Upper lobe of left lung (tissue), 6 donors: ENCODE measurements around the gene ARHGEF39. TPM values are rescaled to one million over a fixed set of nuclear protein-coding genes. Genes with fewer than 3 reads are reported as not detected.

ENCODE experiments used
- ATAC-seq, 2 donors: fragments of 200-7000 bp; cut with Tn5 transposase; one replicate each; pipeline ENCODE4 v1.9.1; 2022; ENCODE audit warnings: mild to moderate bottlenecking in 2 of 2, moderate library complexity in 2 of 2; ENCODE audit not compliant: low FRiP score in 2 of 2
- DNase-seq, 2 donors: peaks; one replicate each; pipeline ENCODE4 v3.0.0-alpha.2; 2019 to 2020
- H3K27ac ChIP-seq, 4 donors: fragments of 200-600 bp; sonication (generic); one replicate each; pipeline ENCODE4 v1.5.1; 2016 to 2019
- H3K27me3 ChIP-seq, 4 donors: fragments of 200-600 bp; sonication (generic); one replicate each; pipeline ENCODE4 v1.5.1; 2017 to 2019
- H3K36me3 ChIP-seq, 4 donors: fragments of 200-600 bp; sonication (generic); one replicate each; pipeline ENCODE4 v1.5.1; 2016 to 2019
- H3K4me1 ChIP-seq, 4 donors: fragments of 200-600 bp; sonication (generic); one replicate each; pipeline ENCODE4 v1.5.1; 2018 to 2019
- H3K4me3 ChIP-seq, 4 donors: fragments of 200-600 bp; sonication (generic); one replicate each; pipeline ENCODE4 v1.5.1; 2017 to 2019; ENCODE audit warnings: mild to moderate bottlenecking in 2 of 4, moderate library complexity in 1 of 4
- H3K9me3 ChIP-seq, 4 donors: fragments of 200-600 bp; sonication (generic); one replicate each; pipeline ENCODE4 v1.5.1; 2018 to 2019
- CTCF ChIP-seq, 6 experiments: fragments of 450-650 bp in 4 of 6; fragments of 200-600 bp in 2 of 6; sonication (generic) in 2 of 6; IDR thresholded peaks; one replicate each; pipeline ENCODE4 v1.5.1; 2016 to 2019; ENCODE audit warnings: antibody characterized with exemption in 6 of 6
- EP300 ChIP-seq, 4 donors: sonication (generic); formaldehyde crosslinking; IDR thresholded peaks; one replicate each; pipeline ENCODE4 v1.5.1; 2017; ENCODE audit warnings: antibody characterized with exemption in 4 of 4, control low read depth in 2 of 4
- POLR2A ChIP-seq, 4 donors: fragments of 450-650 bp; IDR thresholded peaks; one replicate each; pipeline ENCODE4 v1.5.1; 2016 to 2017; ENCODE audit warnings: antibody characterized with exemption in 4 of 4, mild to moderate bottlenecking in 2 of 4
- POLR2AphosphoS5 ChIP-seq, 2 donors: sonication (generic); formaldehyde crosslinking; IDR thresholded peaks; one replicate each; pipeline ENCODE4 v1.5.1; 2017; ENCODE audit warnings: antibody characterized with exemption in 2 of 2
- WGBS, 2 donors: methylation state at CpG; one replicate each; pipeline ENCODE4 v1.1.5; 2017 to 2018; 5-methylcytosine and 5-hydroxymethylcytosine counted together
- small RNA-seq, 4 donors: library from RNA; depleted of rRNA; stranded (forward); fragments of <200 nt; gene quantifications; one replicate each; pipeline ENCODE3, GENCODE V24; 2016
- total RNA-seq, 6 donors: library from RNA; depleted of rRNA in 4 of 6; stranded (reverse); fragments of >200 nt in 4 of 6; gene quantifications; one replicate each; pipeline versions ENCODE4 v1.1.0 to v1.2.1, GENCODE V29; 2016 to 2021
- donor health status: DM: no; HTN: no; CAD: no; lungs with moderate emphysema.
- donor health status: DM: no; HTN: yes; CAD: no; lungs with severe emphysema.

Gene ARHGEF39
- total RNA-seq, 6 donors from 2014 or later, result 0.30 to 1.1 (median 0.37) TPM; not detected in 1

GRCh38 chr9:35611230-35611797, 53.7 kb downstream of the ARHGEF39 start:
- Histone ChIP-seq H3K27ac (no peak overlapping the region), H3K4me3 (no peak overlapping the region), H3K4me1 (peaks cover 8 to 15% (median 10%) of the 10 kb centered on the region in 4 donors), H3K27me3 (no peaks in the 10 kb centered on the region), H3K9me3 (no peaks in the 10 kb centered on the region), H3K36me3 (peaks cover 18 to 29% (median 28%) of the 10 kb centered on the region in 4 donors)
- 20 to 25% methylated on average over 5 to 8 of the region's 8 CpGs for WGBS, 2 donors
- ATAC-seq (peak; percentile 23 to 77), DNase-seq (peak in 1 of 2 donors; percentile 47)
- TF ChIP-seq CTCF (IDR thresholded peaks at IDR 0.05) (peak; percentile 38 to 59 (median 45)), POLR2AphosphoS5 (IDR thresholded peaks at IDR 0.05) (no peak)

GRCh38 chr9:35609820-35610163, 55.2 kb downstream of the ARHGEF39 start:
- DNase-seq, result peak in 1 of 2 donors; percentile 52

More at GRCh38 chr9:35609820-35610163, 55.2 kb downstream of the ARHGEF39 start:
- ATAC-seq, result no peak
- WGBS, 2 donors, result 94% methylated on average over 12 to 13 of the region's 13 CpGs
- TF ChIP-seq POLR2AphosphoS5 (IDR thresholded peaks at IDR 0.05) (no peak), EP300 (IDR thresholded peaks at IDR 0.05) (no peak), CTCF (IDR thresholded peaks at IDR 0.05) (no peak), POLR2A (IDR thresholded peaks at IDR 0.05) (no peak)
- Histone ChIP-seq H3K36me3 (peaks cover 18 to 29% (median 28%) of the 10 kb centered on the region in 4 donors), H3K9me3 (no peaks in the 10 kb centered on the region), H3K27me3 (no peaks in the 10 kb centered on the region), H3K4me3 (no peak overlapping the region), H3K4me1 (peaks cover 13 to 25% (median 16%) of the 10 kb centered on the region in 4 donors), H3K27ac (no peak overlapping the region)

Small RNA genes within 50 kb of the gene (small RNA-seq; reads per million reads assigned to genes)
- gene RMRP (0 reads per million in 4 donors), gene RN7SL22P (0 reads per million in 4 donors)

Other genes with a start within 250 kb of the ARHGEF39 start
- 10 to 100 TPM; 16.0 to 42.7 (median 28.0) TPM for gene RUSC2, start 175.1 kb downstream of the ARHGEF39 start, total RNA-seq
- 10 to 100 TPM; 36.9 to 61.9 (median 43.6) TPM for gene TESK1, start 59.9 kb downstream of the ARHGEF39 start, total RNA-seq
- gene CD72, start 46.8 kb downstream of the ARHGEF39 start, total RNA-seq, result 10 to 100 TPM in 2 of 6 donors, 1 to 10 TPM in 4; 2.5 to 44.0 (median 7.2) TPM
- 1 to 10 TPM in 5 of 6 donors, not detected in 1; 1.1 to 3.1 (median 1.8) TPM for gene SIT1, start 14.3 kb downstream of the ARHGEF39 start, total RNA-seq
- gene RMRP, start 7.2 kb downstream of the ARHGEF39 start, total RNA-seq, result over 10,000 TPM in 2 of 6 donors, 1,000 to 10,000 TPM in 3, 100 to 1,000 TPM in 1; 886 to 22,003 (median 3,451) TPM
- gene CCDC107, start 6.9 kb downstream of the ARHGEF39 start, total RNA-seq, result 10 to 100 TPM; 17.8 to 49.4 (median 35.1) TPM
- gene CA9, start 8.7 kb upstream of the ARHGEF39 start, total RNA-seq, result under 1 TPM in 2 of 6 donors, not detected in 4; 0.14 to 0.24 TPM
- gene TPM2, start 24.7 kb upstream of the ARHGEF39 start, total RNA-seq, result 100 to 1,000 TPM in 5 of 6 donors, 10 to 100 TPM in 1; 89.3 to 265 (median 214) TPM
- gene TLN1, start 67.0 kb upstream of the ARHGEF39 start, total RNA-seq, result 100 to 1,000 TPM; 237 to 557 (median 325) TPM
- gene CREB3, start 67.5 kb upstream of the ARHGEF39 start, total RNA-seq, result 10 to 100 TPM; 27.2 to 61.3 (median 33.5) TPM
- 100 to 1,000 TPM in 1 of 6 donors, 10 to 100 TPM in 5; 60.4 to 189 (median 77.0) TPM for gene GBA2, start 84.0 kb upstream of the ARHGEF39 start, total RNA-seq
- 10 to 100 TPM; 20.1 to 34.4 (median 23.5) TPM for gene RGP1, start 84.1 kb upstream of the ARHGEF39 start, total RNA-seq
- gene MSMP, start 89.1 kb upstream of the ARHGEF39 start, total RNA-seq, result 1 to 10 TPM in 2 of 6 donors, not detected in 4; 1.1 to 2.8 TPM
- 10 to 100 TPM in 4 of 6 donors, 1 to 10 TPM in 2; 8.3 to 46.1 (median 13.1) TPM for gene NPR2, start 126.4 kb upstream of the ARHGEF39 start, total RNA-seq
- 10 to 100 TPM in 3 of 6 donors, 1 to 10 TPM in 3; 2.5 to 43.0 (median 13.3) TPM for gene SPAG8, start 147.1 kb upstream of the ARHGEF39 start, total RNA-seq
- gene HINT2, start 149.8 kb upstream of the ARHGEF39 start, total RNA-seq, result 10 to 100 TPM; 15.7 to 57.9 (median 42.2) TPM
- under 1 TPM in 2 of 6 donors, not detected in 4; 0.10 to 0.15 TPM for gene FAM221B, start 163.5 kb upstream of the ARHGEF39 start, total RNA-seq
- 10 to 100 TPM in 3 of 6 donors, 1 to 10 TPM in 3; 6.5 to 21.0 (median 10.0) TPM for gene TMEM8B, start 164.0 kb upstream of the ARHGEF39 start, total RNA-seq
- not detected for gene OR13J1, start 205.2 kb upstream of the ARHGEF39 start, total RNA-seq
- gene HRCT1, start 241.0 kb upstream of the ARHGEF39 start, total RNA-seq, result 10 to 100 TPM in 4 of 6 donors, 1 to 10 TPM in 2; 2.1 to 19.1 (median 10.6) TPM
- 10 to 100 TPM in 3 of 6 donors, 1 to 10 TPM in 3; 3.3 to 19.9 (median 8.5) TPM for gene SPAAR, start 244.3 kb upstream of the ARHGEF39 start, total RNA-seq